Testis (tissue), 2 donors: ENCODE measurements around the gene SLC25A21.

Source experiments
- CTCF ChIP-seq, 3 experiments: fragments of 450-650 bp in 2 of 3; fragments of 200-600 bp in 1 of 3; sonication (generic) in 1 of 3; IDR thresholded peaks; one replicate each; pipeline ENCODE4 v1.5.1; 2016 to 2019; ENCODE audit warnings: antibody characterized with exemption in 3 of 3, mild to moderate bottlenecking in 2 of 3, moderate library complexity in 1 of 3
- POLR2A ChIP-seq: fragments of 450-650 bp; IDR thresholded peaks from one replicate; pipeline ENCODE4 v1.6.1; 2017; ENCODE audit warnings: antibody characterized with exemption, mild to moderate bottlenecking, moderate library complexity

GRCh38 chr14:36988989-36989388 is 183.4 kb downstream of the SLC25A21 start:
- no peak for TF ChIP-seq CTCF (IDR thresholded peaks at IDR 0.05)
- no peak for TF ChIP-seq POLR2A
